ENCODE measurements around the gene OTUD3. TPM values are rescaled to one million over a fixed set of nuclear protein-coding genes. Genes with fewer than 3 reads are reported as not detected.
A peak's percentile ranks its signal among the peaks of the same experiment; 100 is the strongest.

Gene OTUD3
- total and polyA plus RNA-seq, 9 of the 15 experiments (the other 6 are each of a cell fraction or from before 2014, with no cell fraction given), result 2.0 to 16.6 (median 11.0) TPM

DNA sequence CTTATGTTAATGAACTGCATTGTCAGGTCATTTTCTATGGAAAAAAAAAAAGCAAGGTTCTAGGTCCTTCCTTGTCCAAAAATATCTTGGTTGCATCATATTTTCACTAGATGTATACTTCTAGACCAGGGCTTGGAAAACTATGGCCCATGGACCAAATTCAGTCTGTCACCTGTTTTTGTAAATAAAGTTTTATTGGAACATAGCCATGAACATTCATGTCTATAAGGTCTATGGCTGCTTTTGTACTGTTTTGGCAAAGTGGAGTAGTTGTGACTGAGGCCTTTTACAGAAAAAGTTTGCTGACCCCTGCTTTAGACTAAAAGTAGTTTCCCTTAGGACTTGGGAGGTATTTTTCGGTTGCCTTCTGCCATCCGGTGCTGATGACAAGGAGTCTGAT is 60.5 kb downstream of the OTUD3 start (continued):
- peak; percentile 96 for TF ChIP-seq ZBTB40 (IDR thresholded peaks at IDR 0.05)
- TF ChIP-seq ZBTB40 (CRISPR knock-in tag; IDR thresholded peaks at IDR 0.05), result peak; percentile 91
- no peak for TF ChIP-seq SPI1 (IDR thresholded peaks at IDR 0.05; ENCODE audit: borderline replicate concordance, low read depth, low read length)
- TF ChIP-seq CEBPG (CRISPR knock-in tag; IDR thresholded peaks at IDR 0.05), result no peak
- TF ChIP-seq CEBPG (tag; conservative IDR thresholded peaks at IDR 0.05 in 1 of 2, IDR thresholded peaks at IDR 0.05 in 1 of 2), result peak; percentile 45 to 55; a peak in 3 of 4 replicates
- TF ChIP-seq SIRT6 (IDR thresholded peaks at IDR 0.05; ENCODE audit: low read depth, low read length), result no peak
- no peak for TF ChIP-seq MTA2 (IDR thresholded peaks at IDR 0.05; ENCODE audit: low read depth)
- TF ChIP-seq ZNF175 (CRISPR knock-in tag; IDR thresholded peaks at IDR 0.05; ENCODE audit: low read depth), result no peak
- no peak for TF ChIP-seq ZNF780A (CRISPR knock-in tag; IDR thresholded peaks at IDR 0.05)
